WTC11 (cell line): ENCODE data around the gene KRT79. TPM values are rescaled to one million over a fixed set of nuclear protein-coding genes. Genes with fewer than 3 reads are reported as not detected.

Source experiments
- ATAC-seq: fragments of 200-7000 bp; cut with Tn5 transposase; 2 replicates; pipeline ENCODE4 v1.10.0; 2021; ENCODE audit warnings: mild to moderate bottlenecking, moderate library complexity
- CTCF ChIA-PET: fragments of 300-600 bp; sonication (Branson Sonifier 250); formaldehyde crosslinking; loops from one replicate; lab custom pipeline; 2021; ENCODE audit warnings: antibody characterized with exemption; lab: Charles Lee
- POLR2A ChIA-PET: fragments of 350-600 bp; sonication (Branson Sonifier 250); formaldehyde crosslinking; loops from one replicate; lab custom pipeline; 2021; ENCODE audit warnings: antibody characterized with exemption; lab: Charles Lee
- DNase-seq: peaks from one replicate; pipeline ENCODE4 v3.0.0; 2021; ENCODE audit warnings: low spot score
- H3K27ac Mint-ChIP-seq: 2 replicates; pipeline ENCODE4 v1.8.0; 2021; ENCODE audit warnings: mixed read lengths
- H3K27me3 Mint-ChIP-seq: 2 replicates; pipeline ENCODE4 v1.8.0; 2021; ENCODE audit warnings: low read depth, mild to moderate bottlenecking, moderate library complexity, mixed read lengths
- H3K36me3 Mint-ChIP-seq: 2 replicates; pipeline ENCODE4 v1.8.0; 2021; ENCODE audit warnings: mixed read lengths
- H3K4me1 Mint-ChIP-seq: 2 replicates; pipeline ENCODE4 v1.8.0; 2022; ENCODE audit warnings: mixed read lengths
- H3K4me3 Mint-ChIP-seq: 2 replicates; pipeline ENCODE4 v1.8.0; 2021; ENCODE audit warnings: mild to moderate bottlenecking, moderate library complexity, mixed read lengths
- H3K9me3 Mint-ChIP-seq: 2 replicates; pipeline ENCODE4 v1.8.0; 2021; ENCODE audit warnings: mixed read lengths
- ATF3 ChIP-seq: sonication (generic); formaldehyde crosslinking; conservative IDR thresholded peaks from 2 replicates; pipeline ENCODE4 v1.8.1; 2022; ENCODE audit warnings: mild to moderate bottlenecking, missing genetic modification reagents
- CBFB ChIP-seq: sonication (generic); formaldehyde crosslinking; IDR thresholded peaks from 2 replicates; pipeline ENCODE4 v1.8.1; 2022; ENCODE audit warnings: mild to moderate bottlenecking, low read depth, missing genetic modification reagents
- CREB1 ChIP-seq: sonication (generic); formaldehyde crosslinking; IDR thresholded peaks from 2 replicates; pipeline ENCODE4 v1.8.0; 2023; ENCODE audit warnings: mild to moderate bottlenecking, missing genetic modification reagents
- CREM ChIP-seq: sonication (generic); formaldehyde crosslinking; IDR thresholded peaks from 2 replicates; pipeline ENCODE4 v1.8.1; 2022; ENCODE audit warnings: mild to moderate bottlenecking, missing genetic modification reagents, moderate library complexity
- FOXJ3 ChIP-seq: sonication (generic); formaldehyde crosslinking; IDR thresholded peaks from 2 replicates; pipeline ENCODE4 v1.9.0; 2021; ENCODE audit warnings: missing genetic modification reagents, mild to moderate bottlenecking, borderline replicate concordance
- FOXK1 ChIP-seq: sonication (generic); formaldehyde crosslinking; IDR thresholded peaks from 2 replicates; pipeline ENCODE4 v1.8.0; 2022; ENCODE audit warnings: mild to moderate bottlenecking, moderate library complexity, missing genetic modification reagents
- FOXP1 ChIP-seq: sonication (generic); formaldehyde crosslinking; IDR thresholded peaks from 2 replicates; pipeline ENCODE4 v1.8.0; 2022; ENCODE audit warnings: missing genetic modification reagents, mild to moderate bottlenecking, moderate library complexity, borderline replicate concordance
- FOXP4 ChIP-seq: sonication (generic); formaldehyde crosslinking; IDR thresholded peaks from 2 replicates; pipeline ENCODE4 v1.8.0; 2022; ENCODE audit warnings: mild to moderate bottlenecking, missing genetic modification reagents
- JAZF1 ChIP-seq: fragments of 250-450 bp; sonication (Bioruptor Pico); IDR thresholded peaks from 2 replicates; pipeline ENCODE4 v1.9.0; 2021; ENCODE audit warnings: moderate library complexity, mild to moderate bottlenecking, inconsistent platforms
- KAT7 ChIP-seq: sonication (generic); formaldehyde crosslinking; IDR thresholded peaks from 2 replicates; pipeline ENCODE4 v1.8.1; 2023; ENCODE audit warnings: missing genetic modification reagents, mild to moderate bottlenecking, borderline replicate concordance
- NR1H2 ChIP-seq: sonication (generic); formaldehyde crosslinking; IDR thresholded peaks from 2 replicates; pipeline ENCODE4 v1.9.0; 2021; ENCODE audit warnings: mild to moderate bottlenecking, moderate library complexity, missing genetic modification reagents
- OVOL2 ChIP-seq: fragments of 250-450 bp; sonication (Bioruptor Pico); IDR thresholded peaks from 2 replicates; pipeline ENCODE4 v1.9.0; 2021; ENCODE audit warnings: mild to moderate bottlenecking, borderline replicate concordance
- RELA ChIP-seq: sonication (generic); formaldehyde crosslinking; IDR thresholded peaks from 2 replicates; pipeline ENCODE4 v1.8.1; 2022; ENCODE audit warnings: missing genetic modification reagents, mild to moderate bottlenecking, borderline replicate concordance
- SMAD3 ChIP-seq: sonication (generic); formaldehyde crosslinking; IDR thresholded peaks from 2 replicates; pipeline ENCODE4 v1.8.0; 2022; ENCODE audit warnings: missing genetic modification reagents, mild to moderate bottlenecking, borderline replicate concordance
- TEAD1 ChIP-seq: sonication (generic); formaldehyde crosslinking; IDR thresholded peaks from 2 replicates; pipeline ENCODE4 v1.8.0; 2022; ENCODE audit warnings: mild to moderate bottlenecking, missing genetic modification reagents
- ZNF121 ChIP-seq: sonication (generic); formaldehyde crosslinking; IDR thresholded peaks from 2 replicates; pipeline ENCODE4 v1.8.0; 2023; ENCODE audit warnings: missing genetic modification reagents
- ZNF425 ChIP-seq: fragments of 250-450 bp; sonication (Bioruptor Pico); conservative IDR thresholded peaks from 2 replicates; pipeline ENCODE4 v1.9.0; 2021; ENCODE audit warnings: mild to moderate bottlenecking
- total RNA-seq: library from RNA; stranded (reverse); gene quantifications from 3 replicates; pipeline ENCODE4 v1.2.3, GENCODE V29; 2021
- TF ChIP-seq, protein P1 (sequence below): sonication (generic); formaldehyde crosslinking; IDR thresholded peaks from 2 replicates; pipeline ENCODE4 v1.8.0; 2022; ENCODE audit warnings: mild to moderate bottlenecking, missing genetic modification reagents
- TF ChIP-seq, protein P2 (sequence below): fragments of 250-450 bp; sonication (Bioruptor Pico); IDR thresholded peaks from 2 replicates; pipeline ENCODE4 v1.9.0; 2021; ENCODE audit warnings: mild to moderate bottlenecking
- TF ChIP-seq, protein P3 (sequence below): sonication (generic); formaldehyde crosslinking; IDR thresholded peaks from 2 replicates; pipeline ENCODE4 v1.8.0; 2022; ENCODE audit warnings: mild to moderate bottlenecking, missing genetic modification reagents
- TF ChIP-seq, protein P4 (sequence below): sonication (generic); formaldehyde crosslinking; IDR thresholded peaks from 2 replicates; pipeline ENCODE4 v1.8.1; 2022; ENCODE audit warnings: low read depth, missing genetic modification reagents, borderline replicate concordance

The KRT79 gene
- total RNA-seq, 1 experiment from 2014 or later = not detected

DNA sequence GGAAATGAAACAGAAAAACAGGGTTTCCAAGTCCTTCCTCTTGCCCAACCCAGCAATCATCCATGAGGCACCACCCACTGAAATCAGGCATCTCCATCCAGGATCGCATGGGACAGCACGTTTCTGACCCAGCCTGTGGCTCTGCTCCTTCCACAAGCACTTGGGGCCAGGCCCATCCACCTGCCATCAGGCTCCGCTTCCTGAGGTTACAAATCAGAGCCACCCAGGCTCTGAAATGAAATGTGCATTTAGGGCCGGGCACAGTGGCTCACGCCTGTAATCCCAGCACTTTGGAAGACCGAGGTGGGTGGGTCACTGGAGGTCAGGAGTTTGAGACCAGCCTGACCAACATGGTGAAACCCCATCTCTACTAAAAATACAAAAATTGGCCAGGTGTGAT lies 15.4 kb upstream of the KRT79 start:
- Mint-ChIP-seq H3K4me1 (no peaks in the 10 kb centered on the region), H3K27me3 (no peaks in the 10 kb centered on the region; the same call in 1 of the 2 replicates), H3K36me3 (no peaks in the 10 kb centered on the region), H3K4me3 (no peak overlapping the region), H3K27ac (no peak overlapping the region), H3K9me3 (no peaks in the 10 kb centered on the region)
- ATAC-seq = no peak
- DNase-seq = no peak
- ChIA-PET CTCF (interaction anchor here (0.7 kb wide), 1 partner anchor 30 kb away, joined by 3 read pairs; no protein-coding TSS in a partner anchor), POLR2A (no interaction called here)
- TF ChIP-seq JAZF1 (CRISPR knock-in tag) (no peak), ZNF425 (CRISPR knock-in tag) (no peak), FOXK1 (CRISPR knock-in tag) (no peak), CREM (CRISPR knock-in tag) (no peak), CBFB (CRISPR knock-in tag) (no peak), KAT7 (no peak)

GRCh38 chr12:52848661-52849255 lies 14.6 kb upstream of the KRT79 start, which contains the start of gene KRT78:
KRT78 (minus strand) TSS chr12:52848994; CDS start chr12:52848930, 64 bp downstream.
- no peak for DNase-seq
- Mint-ChIP-seq H3K9me3 (no peaks in the 10 kb centered on the region), H3K36me3 (no peaks in the 10 kb centered on the region), H3K27ac (no peak within 1 kb of the TSS), H3K4me3 (no peak within 1 kb of the TSS), H3K27me3 (no peaks in the 10 kb centered on the region; the same call in 1 of the 2 replicates), H3K4me1 (no peaks in the 10 kb centered on the region)
- CTCF ChIA-PET = interaction anchor here (0.7 kb wide), 1 partner anchor 31 kb away, joined by 3 read pairs; no protein-coding TSS in a partner anchor
- POLR2A ChIA-PET = no interaction called here
- no peak for ATAC-seq
- TF ChIP-seq NR1H2 (CRISPR knock-in tag) (no peak), ATF3 (CRISPR knock-in tag) (no peak), FOXJ3 (no peak), FOXP1 (no peak), OVOL2 (CRISPR knock-in tag) (no peak), CREB1 (no peak), RELA (CRISPR knock-in tag) (no peak), ZNF121 (no peak), FOXK1 (CRISPR knock-in tag) (no peak), TEAD1 (CRISPR knock-in tag) (no peak), SMAD3 (no peak), FOXP4 (CRISPR knock-in tag) (no peak)
- TF ChIP-seq, protein P1, sequence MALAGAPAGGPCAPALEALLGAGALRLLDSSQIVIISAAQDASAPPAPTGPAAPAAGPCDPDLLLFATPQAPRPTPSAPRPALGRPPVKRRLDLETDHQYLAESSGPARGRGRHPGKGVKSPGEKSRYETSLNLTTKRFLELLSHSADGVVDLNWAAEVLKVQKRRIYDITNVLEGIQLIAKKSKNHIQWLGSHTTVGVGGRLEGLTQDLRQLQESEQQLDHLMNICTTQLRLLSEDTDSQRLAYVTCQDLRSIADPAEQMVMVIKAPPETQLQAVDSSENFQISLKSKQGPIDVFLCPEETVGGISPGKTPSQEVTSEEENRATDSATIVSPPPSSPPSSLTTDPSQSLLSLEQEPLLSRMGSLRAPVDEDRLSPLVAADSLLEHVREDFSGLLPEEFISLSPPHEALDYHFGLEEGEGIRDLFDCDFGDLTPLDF = no peak
- TF ChIP-seq, protein P2, sequence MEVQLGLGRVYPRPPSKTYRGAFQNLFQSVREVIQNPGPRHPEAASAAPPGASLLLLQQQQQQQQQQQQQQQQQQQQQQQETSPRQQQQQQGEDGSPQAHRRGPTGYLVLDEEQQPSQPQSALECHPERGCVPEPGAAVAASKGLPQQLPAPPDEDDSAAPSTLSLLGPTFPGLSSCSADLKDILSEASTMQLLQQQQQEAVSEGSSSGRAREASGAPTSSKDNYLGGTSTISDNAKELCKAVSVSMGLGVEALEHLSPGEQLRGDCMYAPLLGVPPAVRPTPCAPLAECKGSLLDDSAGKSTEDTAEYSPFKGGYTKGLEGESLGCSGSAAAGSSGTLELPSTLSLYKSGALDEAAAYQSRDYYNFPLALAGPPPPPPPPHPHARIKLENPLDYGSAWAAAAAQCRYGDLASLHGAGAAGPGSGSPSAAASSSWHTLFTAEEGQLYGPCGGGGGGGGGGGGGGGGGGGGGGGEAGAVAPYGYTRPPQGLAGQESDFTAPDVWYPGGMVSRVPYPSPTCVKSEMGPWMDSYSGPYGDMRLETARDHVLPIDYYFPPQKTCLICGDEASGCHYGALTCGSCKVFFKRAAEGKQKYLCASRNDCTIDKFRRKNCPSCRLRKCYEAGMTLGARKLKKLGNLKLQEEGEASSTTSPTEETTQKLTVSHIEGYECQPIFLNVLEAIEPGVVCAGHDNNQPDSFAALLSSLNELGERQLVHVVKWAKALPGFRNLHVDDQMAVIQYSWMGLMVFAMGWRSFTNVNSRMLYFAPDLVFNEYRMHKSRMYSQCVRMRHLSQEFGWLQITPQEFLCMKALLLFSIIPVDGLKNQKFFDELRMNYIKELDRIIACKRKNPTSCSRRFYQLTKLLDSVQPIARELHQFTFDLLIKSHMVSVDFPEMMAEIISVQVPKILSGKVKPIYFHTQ = no peak
- TF ChIP-seq, protein P3, sequence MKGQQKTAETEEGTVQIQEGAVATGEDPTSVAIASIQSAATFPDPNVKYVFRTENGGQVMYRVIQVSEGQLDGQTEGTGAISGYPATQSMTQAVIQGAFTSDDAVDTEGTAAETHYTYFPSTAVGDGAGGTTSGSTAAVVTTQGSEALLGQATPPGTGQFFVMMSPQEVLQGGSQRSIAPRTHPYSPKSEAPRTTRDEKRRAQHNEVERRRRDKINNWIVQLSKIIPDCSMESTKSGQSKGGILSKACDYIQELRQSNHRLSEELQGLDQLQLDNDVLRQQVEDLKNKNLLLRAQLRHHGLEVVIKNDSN (CRISPR knock-in tag) = no peak
- TF ChIP-seq, protein P4, sequence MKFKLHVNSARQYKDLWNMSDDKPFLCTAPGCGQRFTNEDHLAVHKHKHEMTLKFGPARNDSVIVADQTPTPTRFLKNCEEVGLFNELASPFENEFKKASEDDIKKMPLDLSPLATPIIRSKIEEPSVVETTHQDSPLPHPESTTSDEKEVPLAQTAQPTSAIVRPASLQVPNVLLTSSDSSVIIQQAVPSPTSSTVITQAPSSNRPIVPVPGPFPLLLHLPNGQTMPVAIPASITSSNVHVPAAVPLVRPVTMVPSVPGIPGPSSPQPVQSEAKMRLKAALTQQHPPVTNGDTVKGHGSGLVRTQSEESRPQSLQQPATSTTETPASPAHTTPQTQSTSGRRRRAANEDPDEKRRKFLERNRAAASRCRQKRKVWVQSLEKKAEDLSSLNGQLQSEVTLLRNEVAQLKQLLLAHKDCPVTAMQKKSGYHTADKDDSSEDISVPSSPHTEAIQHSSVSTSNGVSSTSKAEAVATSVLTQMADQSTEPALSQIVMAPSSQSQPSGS (CRISPR knock-in tag) = no peak
